ENCODE data around the gene RGL2.

DNA sequence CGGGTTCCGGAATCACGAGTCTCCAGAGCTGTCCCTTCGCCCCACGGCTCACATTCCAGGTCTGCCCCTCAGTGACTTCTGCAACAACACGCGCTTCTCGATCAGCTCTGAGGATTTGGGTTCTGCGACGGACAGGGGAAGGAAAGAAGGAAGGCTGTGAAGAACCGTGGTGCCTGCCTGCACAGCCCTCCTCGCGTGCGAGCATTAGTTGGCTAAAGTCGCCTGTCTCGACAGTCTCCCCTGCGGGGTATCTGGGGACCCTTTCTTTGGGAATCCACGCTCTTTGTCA lies 50.2 kb downstream of the RGL2 start:
- TF ChIP-seq SIN3A (IDR thresholded peaks at IDR 0.05; ENCODE audit: borderline replicate concordance, insufficient read depth, low read depth, low read length) = no peak
- TF ChIP-seq REST (IDR thresholded peaks at IDR 0.05; ENCODE audit: insufficient read depth in 1 of 2, low read depth in 2 of 2, low read length in 1 of 2) = no peak
